GM12878 (cell line): ENCODE results near the gene LYPD5.

ENCODE experiments used
- NRF1 ChIP-seq: conservative IDR thresholded peaks from 2 replicates; pipeline ENCODE4 v1.6.1; 2011; ENCODE audit warnings: mild to moderate bottlenecking, low read depth, low read length, improper control_type of control experiment
- POLR2A ChIP-seq: IDR thresholded peaks from 2 replicates; pipeline ENCODE4 v1.6.1; 2011; ENCODE audit warnings: low read depth, mild to moderate bottlenecking, low read length
- RB1 ChIP-seq: fragments of 450-650 bp; formaldehyde crosslinking; IDR thresholded peaks from 2 replicates; pipeline ENCODE4 v1.6.1; 2017; ENCODE audit warnings: mild to moderate bottlenecking, borderline replicate concordance
- RFX5 ChIP-seq: IDR thresholded peaks from 2 replicates; pipeline ENCODE4 v1.6.1; 2011; ENCODE audit warnings: low read depth, low read length, improper control_type of control experiment
- SUZ12 ChIP-seq: fragments of 200-600 bp; sonication (generic); IDR thresholded peaks from one replicate; pipeline ENCODE4 v1.6.1; 2018; ENCODE audit warnings: antibody characterized with exemption, mild to moderate bottlenecking; ENCODE audit not compliant: unreplicated experiment

- TF ChIP-seq RB1: no peak
- TF ChIP-seq RFX5: no peak
- TF ChIP-seq SUZ12: no peak
- no peak for TF ChIP-seq NRF1
- no peak for TF ChIP-seq POLR2A
These were observed 34.9 kb downstream of the LYPD5 start for GRCh38 chr19:43767316-43767715.
